ES-I3 (cell line): Measurements from ENCODE around the gene ABCC4.

Source experiments
- H3K36me3 ChIP-seq: 2 replicates; pipeline ENCODE4 v1.6.1; 2013; ENCODE audit warnings: mild to moderate bottlenecking, low read length, control low read depth, moderate library complexity; ENCODE audit not compliant: insufficient read depth
- H3K4me1 ChIP-seq: 2 replicates; pipeline ENCODE4 v1.6.1; 2013; ENCODE audit warnings: mild to moderate bottlenecking, control low read depth, low read length; ENCODE audit not compliant: insufficient read depth
- H3K9ac ChIP-seq: 2 replicates; pipeline ENCODE4 v1.6.1; 2013; ENCODE audit warnings: low read depth, mild to moderate bottlenecking, low read length, moderate library complexity
- H3K9me3 ChIP-seq: 2 replicates; pipeline ENCODE4 v1.6.1; 2013; ENCODE audit warnings: mild to moderate bottlenecking, low read length, moderate library complexity; ENCODE audit not compliant: control insufficient read depth, insufficient read depth

ABCC4 gene

GRCh38 chr13:95235974-95236373, 65.3 kb downstream of the ABCC4 start:
- Histone ChIP-seq H3K9ac (no peak overlapping the region), H3K36me3 (no peaks in the 10 kb centered on the region), H3K4me1 (0 out of 2 replicates have a peak, but pooled peaks cover 2% of the 10 kb centered on the region)

GRCh38 chr13:95235199-95235756, 66.0 kb downstream of the ABCC4 start:
- Histone ChIP-seq H3K9ac (no peak overlapping the region), H3K36me3 (no peaks in the 10 kb centered on the region), H3K9me3 (no peaks in the 10 kb centered on the region), H3K4me1 (0 out of 2 replicates have a peak, but pooled peaks cover 2% of the 10 kb centered on the region)

More at GRCh38 chr13:95235974-95236373, 65.3 kb downstream of the ABCC4 start:
- no peaks in the 10 kb centered on the region for H3K9me3 ChIP-seq

GRCh38 chr13:95234242-95234641, 67.0 kb downstream of the ABCC4 start:
- H3K4me1 ChIP-seq, result 0 out of 2 replicates have a peak, but pooled peaks cover 2% of the 10 kb centered on the region
- no peaks in the 10 kb centered on the region for H3K9me3 ChIP-seq
- no peak overlapping the region for H3K9ac ChIP-seq
- no peaks in the 10 kb centered on the region for H3K36me3 ChIP-seq

GRCh38 chr13:95233026-95233635, 68.1 kb downstream of the ABCC4 start:
- Histone ChIP-seq H3K9ac (no peak overlapping the region), H3K36me3 (no peaks in the 10 kb centered on the region), H3K4me1 (0 out of 2 replicates have a peak, but pooled peaks cover 2% of the 10 kb centered on the region), H3K9me3 (no peaks in the 10 kb centered on the region)

- no peak overlapping the region for H3K9ac ChIP-seq
- H3K4me1 ChIP-seq, result 0 out of 2 replicates have a peak, but pooled peaks cover 2% of the 10 kb centered on the region
- H3K36me3 ChIP-seq, result no peaks in the 10 kb centered on the region
- no peaks in the 10 kb centered on the region for H3K9me3 ChIP-seq
Observed at GRCh38 chr13:95231393-95231792, 69.9 kb downstream of the ABCC4 start.

- Histone ChIP-seq H3K9ac (no peak overlapping the region), H3K36me3 (no peaks in the 10 kb centered on the region), H3K4me1 (no peaks in the 10 kb centered on the region), H3K9me3 (no peaks in the 10 kb centered on the region)
Observed at GRCh38 chr13:95229855-95230254, 71.4 kb downstream of the ABCC4 start.

- H3K9ac ChIP-seq, result no peak overlapping the region
- no peaks in the 10 kb centered on the region for H3K9me3 ChIP-seq
- no peaks in the 10 kb centered on the region for H3K4me1 ChIP-seq
- no peaks in the 10 kb centered on the region for H3K36me3 ChIP-seq
Observed at GRCh38 chr13:95228130-95228529, 73.1 kb downstream of the ABCC4 start.

GRCh38 chr13:95226932-95227695, 74.1 kb downstream of the ABCC4 start:
- H3K4me1 ChIP-seq, result no peaks in the 10 kb centered on the region
- no peak overlapping the region for H3K9ac ChIP-seq
- H3K36me3 ChIP-seq, result no peaks in the 10 kb centered on the region
- no peaks in the 10 kb centered on the region for H3K9me3 ChIP-seq

GRCh38 chr13:95226476-95226875, 74.8 kb downstream of the ABCC4 start:
- Histone ChIP-seq H3K4me1 (no peaks in the 10 kb centered on the region), H3K9me3 (no peaks in the 10 kb centered on the region), H3K36me3 (no peaks in the 10 kb centered on the region), H3K9ac (no peak overlapping the region)

GRCh38 chr13:95226050-95226449, 75.2 kb downstream of the ABCC4 start:
- Histone ChIP-seq H3K9me3 (no peaks in the 10 kb centered on the region), H3K36me3 (no peaks in the 10 kb centered on the region), H3K4me1 (no peaks in the 10 kb centered on the region), H3K9ac (no peak overlapping the region)

GRCh38 chr13:95224064-95224463, 77.2 kb downstream of the ABCC4 start:
- H3K4me1 ChIP-seq, result no peaks in the 10 kb centered on the region
- no peak overlapping the region for H3K9ac ChIP-seq
- no peaks in the 10 kb centered on the region for H3K36me3 ChIP-seq
- H3K9me3 ChIP-seq, result no peaks in the 10 kb centered on the region

- H3K9ac ChIP-seq, result no peak overlapping the region
- H3K9me3 ChIP-seq, result no peaks in the 10 kb centered on the region
- no peaks in the 10 kb centered on the region for H3K4me1 ChIP-seq
- no peaks in the 10 kb centered on the region for H3K36me3 ChIP-seq
Observed at GRCh38 chr13:95222733-95223018, 78.6 kb downstream of the ABCC4 start.

GRCh38 chr13:95221971-95222732, 79.1 kb downstream of the ABCC4 start:
- H3K4me1 ChIP-seq, result no peaks in the 10 kb centered on the region
- no peaks in the 10 kb centered on the region for H3K9me3 ChIP-seq
- no peak overlapping the region for H3K9ac ChIP-seq
- H3K36me3 ChIP-seq, result no peaks in the 10 kb centered on the region

- Histone ChIP-seq H3K4me1 (no peaks in the 10 kb centered on the region), H3K9me3 (no peaks in the 10 kb centered on the region)
Observed at GRCh38 chr13:95220611-95221010, 80.6 kb downstream of the ABCC4 start.

More at GRCh38 chr13:95220611-95221010, 80.6 kb downstream of the ABCC4 start:
- Histone ChIP-seq H3K9ac (no peak overlapping the region), H3K36me3 (no peaks in the 10 kb centered on the region)
